ENCODE results near the gene OR5K3.
A peak's percentile ranks its signal among the peaks of the same experiment; 100 is the strongest.
"Not testable (repeated sequence)": the region's sequence is repeated elsewhere in the genome, so short reads cannot be mapped to it uniquely, and the experiment has no call there.

OR5K3 gene

DNA sequence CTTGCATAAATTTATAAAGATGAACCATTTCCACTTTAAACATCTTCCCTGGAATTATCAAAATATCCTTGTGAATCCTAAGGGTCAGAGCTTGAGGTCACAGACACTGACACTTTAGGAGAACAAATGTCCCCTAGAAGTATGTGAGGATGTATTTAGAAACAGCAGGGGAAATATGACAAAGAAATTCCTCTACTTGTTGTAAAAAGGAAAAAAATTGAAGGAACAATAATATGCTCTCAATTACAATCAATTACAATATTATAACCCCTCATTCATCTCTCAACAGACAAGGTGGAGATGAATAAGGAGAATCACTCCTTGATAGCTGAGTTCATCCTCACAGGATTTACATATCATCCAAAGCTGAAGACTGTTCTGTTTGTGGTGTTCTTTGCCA is at the start of gene OR5K3:
Gene OR5K3 (plus strand): TSS at position 301 of the 400 bp plus-strand sequence. CDS start 0 bp downstream, at position 301.
- DNase-seq (ENCODE audit: low spot score), result no peak

DNA sequence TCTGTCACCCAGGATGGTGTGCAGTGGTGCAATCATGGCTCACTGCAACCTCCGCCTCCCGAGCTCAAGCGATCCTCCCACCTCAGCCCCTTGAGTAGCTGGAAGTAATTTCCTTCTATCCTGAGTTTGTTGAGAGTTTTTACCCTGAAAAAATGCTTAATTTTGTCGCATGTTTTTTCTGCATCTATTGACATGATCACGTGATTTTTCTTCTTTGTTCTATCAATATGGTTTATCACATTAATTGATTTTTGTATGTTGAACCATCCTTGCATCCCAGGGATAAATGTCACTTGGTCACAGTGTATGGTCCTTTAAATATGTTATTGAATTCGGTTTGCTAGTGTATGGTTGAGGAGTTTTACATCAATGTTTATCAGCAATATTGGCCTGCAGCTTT is 48.7 kb upstream of the OR5K3 start:
- DNase-seq (ENCODE audit: low spot score), result no peak

DNA sequence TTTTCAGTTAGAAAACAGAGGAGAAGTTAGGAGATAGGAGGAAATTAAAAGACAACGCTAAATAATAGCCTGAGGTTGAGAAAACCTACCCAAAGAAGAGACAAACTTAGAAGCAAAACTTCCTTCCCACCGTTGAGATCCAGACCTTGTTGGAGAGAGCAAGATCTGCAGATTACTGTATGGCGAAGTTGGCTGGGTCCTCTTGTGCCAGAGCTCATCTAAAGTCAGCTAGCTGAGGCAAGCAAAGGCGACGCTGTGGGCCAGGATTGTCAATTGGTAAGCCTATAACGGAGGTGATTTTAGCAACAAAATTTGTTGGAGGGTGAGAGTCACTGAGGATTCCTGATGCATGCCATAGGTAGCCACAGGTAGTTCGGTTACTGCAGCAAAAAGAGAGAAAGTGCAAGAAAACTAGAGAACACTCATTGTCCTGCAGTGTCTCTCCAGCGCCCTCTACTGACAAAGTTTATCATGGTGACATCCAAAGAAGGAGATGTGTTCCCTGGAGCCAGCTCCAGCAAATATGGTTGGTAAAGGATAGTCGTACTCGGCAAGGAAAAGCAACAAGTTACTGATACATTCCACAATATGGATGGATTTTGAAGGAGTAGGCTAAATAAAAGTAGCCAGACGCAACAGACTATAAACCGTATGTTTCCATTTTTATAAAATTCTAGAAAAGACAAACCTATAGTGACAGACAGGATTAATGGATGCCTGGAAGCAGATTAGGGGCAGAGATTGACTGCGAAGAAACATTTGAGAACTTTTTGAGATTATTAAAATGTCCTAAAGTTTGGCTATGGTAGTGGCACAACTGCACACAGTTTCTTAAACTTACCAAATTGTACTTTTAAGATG is 46.6 kb upstream of the OR5K3 start:
- DNase-seq (ENCODE audit: low spot score), result peak; percentile 50

DNA sequence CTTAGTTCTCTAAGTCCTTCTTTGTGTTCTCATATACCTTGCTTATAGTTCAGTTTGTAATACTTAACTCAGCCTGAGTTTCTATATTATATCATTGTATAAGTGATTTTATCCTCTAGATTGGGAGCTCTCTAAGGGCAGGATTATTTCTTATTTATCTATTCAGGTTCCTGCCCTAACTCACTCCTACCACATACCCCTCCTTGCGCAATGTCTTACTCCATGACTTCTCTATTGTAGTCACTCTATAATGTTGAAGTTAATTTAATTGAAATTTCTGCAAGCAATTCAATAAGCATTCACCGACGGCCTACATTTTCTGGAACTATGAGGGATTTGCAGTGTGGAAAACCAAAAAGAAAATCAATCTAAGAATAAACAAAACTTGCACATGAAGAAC is 40.4 kb upstream of the OR5K3 start:
- DNase-seq (ENCODE audit: low spot score), result no peak

DNA sequence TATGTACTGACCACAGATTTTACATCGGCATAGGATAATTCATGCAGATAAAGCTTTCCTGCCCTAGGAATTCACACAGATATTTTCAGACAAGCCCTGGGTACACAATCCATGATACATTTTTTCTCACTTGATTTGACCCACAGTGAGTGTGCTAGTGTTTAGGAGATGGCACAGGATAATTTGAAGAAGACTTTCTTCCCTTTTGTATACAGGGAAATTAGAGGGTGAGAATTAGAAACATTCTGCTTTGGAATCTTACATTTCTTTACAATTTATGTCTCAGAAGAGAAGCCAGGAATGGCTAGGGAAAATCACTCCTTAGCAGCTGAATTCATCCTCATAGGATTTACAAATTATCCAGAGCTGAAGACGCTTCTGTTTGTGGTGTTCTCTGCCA is 36.9 kb upstream of the OR5K3 start, which contains the start of gene OR5K4:
Gene OR5K4 (plus strand): TSS at position 301 of the 400 bp plus-strand sequence. CDS start 0 bp downstream, at position 301.
- DNase-seq (ENCODE audit: low spot score), result no peak

- DNase-seq (ENCODE audit: low spot score), result no peak
These were observed 31.2 kb upstream of the OR5K3 start for GRCh38 chr3:98359250-98359649.

DNA sequence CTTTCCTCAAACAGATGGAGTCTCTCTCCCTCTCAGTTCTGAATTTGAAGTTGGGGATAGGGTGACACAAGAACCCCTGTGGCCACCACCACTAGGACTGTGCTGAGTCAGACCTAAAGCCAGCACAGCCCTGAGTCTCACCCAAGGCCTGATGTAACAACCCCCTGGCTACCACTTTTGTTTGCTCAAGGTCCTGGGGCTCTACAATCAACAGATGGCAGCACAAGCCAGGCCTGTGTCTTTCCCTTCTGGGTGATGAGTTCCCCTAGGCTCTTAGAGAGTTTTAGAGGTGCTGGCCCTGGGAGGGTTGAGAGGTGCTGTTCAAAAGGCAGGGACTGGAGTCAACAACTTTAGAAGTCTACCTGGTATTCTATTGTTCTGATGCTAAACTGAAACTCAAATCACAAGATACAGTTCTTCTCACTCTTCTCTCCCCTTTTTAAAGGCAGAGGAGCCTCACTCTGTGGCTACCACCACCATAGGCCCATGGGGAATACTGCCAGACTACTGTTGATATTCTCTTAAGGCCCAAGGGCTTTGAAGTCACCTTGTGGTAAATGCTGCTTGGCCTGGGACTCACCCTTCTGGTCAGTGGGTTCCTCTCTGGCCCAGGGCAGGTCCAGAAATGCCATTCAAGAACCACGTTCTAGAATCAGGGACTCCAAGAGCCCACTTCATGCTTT is 30.3 kb upstream of the OR5K3 start:
- DNase-seq (ENCODE audit: low spot score), result no peak

GRCh38 chr3:98360681-98361080 is 29.8 kb upstream of the OR5K3 start:
- no peak for DNase-seq (ENCODE audit: low spot score)

DNA sequence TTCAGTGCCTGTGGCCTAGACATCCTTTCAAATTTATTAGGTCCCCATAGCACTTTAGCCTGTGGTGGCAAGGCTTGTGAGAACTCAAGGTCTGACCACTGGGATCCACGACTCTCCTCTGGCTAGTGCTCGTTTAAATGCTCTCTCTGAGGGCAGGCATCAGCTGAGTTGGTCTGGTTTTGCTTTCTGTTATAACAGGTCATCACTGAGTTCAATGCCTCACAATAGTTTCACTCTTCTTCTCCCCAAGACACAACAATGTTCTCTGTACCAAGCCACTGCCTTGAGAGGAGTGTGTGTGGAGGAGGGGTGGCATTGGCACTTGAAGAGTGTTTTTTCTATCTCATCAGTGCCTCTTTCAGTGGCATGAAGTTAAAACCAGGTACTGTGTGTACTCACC is 29.2 kb upstream of the OR5K3 start:
- DNase-seq (ENCODE audit: low spot score), result no peak

- no peak for DNase-seq (ENCODE audit: low spot score)
These were observed 22.8 kb upstream of the OR5K3 start for GRCh38 chr3:98367464-98368246.

DNA sequence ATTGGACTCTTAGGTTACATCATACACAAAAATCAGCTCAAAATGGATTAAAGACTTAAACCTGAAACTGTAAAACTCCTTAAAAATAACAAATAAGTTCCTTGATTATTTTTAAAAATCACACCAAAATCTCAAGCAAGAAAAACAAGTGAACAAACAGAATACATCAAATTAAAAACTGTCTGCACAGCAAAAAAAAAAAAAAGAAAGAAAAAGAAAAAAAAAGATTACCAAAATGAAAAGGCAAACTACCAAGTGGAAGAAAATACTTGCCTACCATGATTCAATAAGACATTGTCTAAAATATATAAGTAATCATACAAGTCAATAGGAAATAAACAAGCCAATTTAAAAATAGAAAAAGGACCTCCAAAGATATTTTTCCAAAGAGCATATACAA is 19.3 kb upstream of the OR5K3 start:
- DNase-seq (ENCODE audit: low spot score), result no peak

DNA sequence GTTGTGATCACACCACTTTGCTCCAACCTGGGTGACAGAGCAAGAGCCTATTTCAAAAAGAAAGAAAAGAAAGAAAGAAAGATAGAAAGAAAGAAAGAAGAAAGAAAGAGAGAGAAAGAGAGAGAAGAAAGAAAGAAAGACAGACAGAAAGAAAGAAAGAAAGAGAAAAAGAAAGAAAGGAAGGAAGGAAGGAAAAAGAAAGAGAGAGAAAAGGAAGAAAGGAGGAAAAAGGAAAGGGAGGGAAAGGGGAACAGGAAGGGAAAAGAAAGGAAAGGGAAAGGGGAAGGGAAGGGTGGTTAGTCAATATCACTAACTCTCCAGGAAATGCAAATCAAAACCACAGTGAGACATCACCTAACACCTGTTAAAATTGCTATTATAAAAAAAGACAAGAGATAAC is 18.6 kb upstream of the OR5K3 start:
- DNase-seq (ENCODE audit: low spot score), result no peak

GRCh38 chr3:98372445-98372844 is 18.0 kb upstream of the OR5K3 start:
- no peak for DNase-seq (ENCODE audit: low spot score)

DNA sequence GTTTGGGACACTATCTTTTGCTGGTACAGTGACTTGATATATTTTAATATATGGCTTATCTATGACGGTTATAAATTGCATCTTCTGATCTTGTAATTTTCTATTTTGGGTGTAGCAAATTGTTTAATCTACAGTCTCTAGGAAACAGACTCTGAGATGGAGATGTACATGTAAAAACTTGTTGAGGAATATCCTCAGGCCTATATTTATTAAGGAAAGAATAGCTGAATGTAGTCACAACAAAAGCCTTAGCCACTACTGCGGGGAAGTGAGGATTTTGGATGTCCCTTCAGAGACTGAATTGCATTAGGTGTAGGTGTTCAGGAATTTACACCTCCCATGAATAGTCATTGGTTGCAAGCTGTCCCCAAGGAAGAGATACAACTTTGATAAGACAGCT is 13.8 kb upstream of the OR5K3 start:
- no peak for DNase-seq (ENCODE audit: low spot score)

DNA sequence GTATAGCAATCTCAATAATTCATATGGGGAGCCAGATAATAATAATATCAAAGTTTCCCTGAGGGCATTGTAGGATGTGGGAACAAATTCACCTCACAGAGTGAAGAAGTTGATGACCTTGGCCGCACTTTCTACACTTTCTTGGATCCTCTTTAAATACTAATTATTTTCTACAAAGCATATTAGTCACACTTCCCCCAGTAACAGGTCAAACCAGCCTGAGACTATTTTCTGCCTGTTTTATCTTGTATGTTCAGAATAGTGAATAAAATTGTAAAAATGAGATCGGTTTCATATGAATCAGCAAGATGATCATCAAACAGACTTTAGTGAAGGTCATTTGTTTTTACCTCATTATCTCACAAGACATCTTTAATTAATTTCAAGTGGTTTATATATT is 2.3 kb upstream of the OR5K3 start:
- DNase-seq (ENCODE audit: low spot score), result no peak

- DNase-seq (ENCODE audit: low spot score), result no peak
These were observed 4.6 kb downstream of the OR5K3 start for GRCh38 chr3:98395101-98395500.

GRCh38 chr3:98396482-98396881 is 6.0 kb downstream of the OR5K3 start:
- not testable (repeated sequence) for DNase-seq (ENCODE audit: low spot score)

- no peak for DNase-seq (ENCODE audit: low spot score)
These were observed 8.0 kb downstream of the OR5K3 start for GRCh38 chr3:98398513-98398912.

DNA sequence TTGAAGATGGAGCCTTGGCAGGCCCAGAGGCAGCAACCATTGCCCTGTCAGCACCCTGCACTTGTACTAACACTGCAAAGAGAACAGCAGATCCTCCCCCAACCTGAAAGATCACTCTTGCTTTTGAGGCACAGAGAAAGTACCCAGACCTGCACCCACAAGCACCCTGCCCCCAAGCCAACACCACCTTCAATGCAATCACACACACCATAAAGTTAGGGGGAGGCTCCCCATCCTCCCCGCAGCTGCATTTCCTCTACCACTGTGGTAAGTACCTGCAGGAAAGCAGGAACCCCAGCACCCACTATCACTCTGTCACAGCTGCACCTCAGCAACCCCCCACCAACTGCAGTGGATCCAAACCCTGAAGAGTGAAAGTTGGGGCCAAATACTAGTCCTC is 12.0 kb downstream of the OR5K3 start:
- DNase-seq (ENCODE audit: low spot score), result no peak

- no peak for DNase-seq (ENCODE audit: low spot score)
These were observed 13.5 kb downstream of the OR5K3 start for GRCh38 chr3:98404010-98404409.

DNA sequence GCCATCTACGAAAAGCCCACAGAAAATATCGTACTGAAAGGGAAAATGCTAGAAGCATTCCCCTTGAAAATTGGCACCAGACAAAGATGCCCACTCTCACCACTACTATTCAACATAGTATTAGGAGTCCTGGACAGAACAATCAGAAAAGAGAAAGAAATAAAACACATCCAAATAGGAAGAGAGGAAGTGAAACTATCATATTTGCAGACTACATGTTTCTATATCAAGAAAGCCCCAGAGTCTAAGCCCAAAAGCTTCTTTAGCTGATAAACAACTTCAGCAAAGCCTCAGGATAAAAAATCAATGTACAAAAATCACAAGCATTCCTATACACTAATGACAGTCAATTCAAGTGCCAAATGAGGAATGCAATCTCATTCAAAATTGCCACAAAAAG is 15.6 kb downstream of the OR5K3 start:
- DNase-seq (ENCODE audit: low spot score), result no peak

DNA sequence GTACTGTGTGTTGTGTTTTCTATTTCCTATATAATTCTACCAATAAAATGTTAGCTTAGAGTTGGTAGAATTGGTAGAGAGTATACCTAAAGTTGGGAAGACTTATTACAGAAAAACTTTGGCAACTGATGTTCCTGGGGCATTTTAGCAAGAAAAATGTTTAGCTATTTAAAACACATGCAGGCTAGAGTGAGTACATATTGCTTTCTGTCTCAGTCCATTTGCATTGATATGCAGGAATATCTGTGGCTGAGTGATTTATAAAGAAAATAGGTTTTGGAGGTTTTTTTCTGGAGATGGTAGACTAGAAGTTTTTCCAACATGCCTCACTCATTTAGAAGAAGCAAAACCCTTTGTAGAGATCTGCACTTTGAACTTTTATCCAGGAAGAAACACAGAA is 42.1 kb downstream of the OR5K3 start:
- DNase-seq (ENCODE audit: low spot score), result no peak

DNA sequence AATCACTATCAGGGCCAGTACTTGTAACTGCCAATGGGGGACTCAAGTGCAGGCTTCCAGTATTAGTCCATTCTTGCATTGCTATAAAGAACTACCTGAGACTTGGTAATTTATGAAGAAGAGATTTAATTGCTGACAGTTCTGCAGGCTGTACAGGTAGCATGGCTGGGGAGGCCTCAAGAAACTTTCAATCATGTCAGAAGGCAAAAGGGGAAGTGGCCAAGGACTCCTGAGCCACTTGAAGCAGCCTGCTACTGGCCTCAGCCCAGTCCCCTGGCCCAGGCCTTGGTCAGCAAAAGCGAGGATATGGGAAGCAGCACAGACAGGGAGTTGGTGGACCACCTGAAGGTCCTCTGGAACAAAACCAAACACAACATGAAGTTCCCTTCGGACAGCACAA is 43.3 kb downstream of the OR5K3 start:
- DNase-seq (ENCODE audit: low spot score), result no peak
